K562 (cell line): ENCODE measurements around the gene THUMPD2. TPM values are rescaled to one million over a fixed set of nuclear protein-coding genes. Genes with fewer than 3 reads are reported as not detected.
A peak's percentile ranks its signal among the peaks of the same experiment; 100 is the strongest.

Experiments
- ARID1B ChIP-seq: fragments of 450-650 bp; IDR thresholded peaks from 2 replicates; pipeline ENCODE4 v1.6.1; 2016; ENCODE audit warnings: antibody characterized with exemption, mild to moderate bottlenecking, inconsistent platforms
- ATF1 ChIP-seq, 2 experiments: fragments of 450-650 bp in 1 of 2; IDR thresholded peaks; 2 replicates each; pipeline ENCODE4 v1.6.1; 2016; ENCODE audit warnings: missing compliant biosample characterization in 1 of 2, missing genetic modification characterization in 1 of 2
- CCNT2 ChIP-seq: IDR thresholded peaks from 2 replicates; pipeline ENCODE4 v1.6.1; 2011; ENCODE audit warnings: borderline replicate concordance, low read depth, mild to moderate bottlenecking, moderate library complexity, mixed read lengths, low read length; ENCODE audit not compliant: insufficient read length; ENCODE audit errors: extremely low read depth
- E2F8 ChIP-seq: fragments of 450-650 bp; IDR thresholded peaks from 2 replicates; pipeline ENCODE4 v1.7.1; 2018; ENCODE audit warnings: mild to moderate bottlenecking, low read depth; ENCODE audit not compliant: partially characterized antibody
- EP400 ChIP-seq: fragments of 450-650 bp; IDR thresholded peaks from 2 replicates; pipeline ENCODE4 v1.6.1; 2017; ENCODE audit warnings: antibody characterized with exemption, mild to moderate bottlenecking, moderate library complexity
- GABPB2 ChIP-seq: fragments of 250-450 bp; sonication (Bioruptor Pico); conservative IDR thresholded peaks from 2 replicates; pipeline ENCODE4 v1.5.1; 2021; ENCODE audit warnings: mild to moderate bottlenecking
- KDM2B ChIP-seq: fragments of 250-450 bp; sonication (Bioruptor Pico); IDR thresholded peaks from 2 replicates; pipeline ENCODE4 v1.8.0; 2021; ENCODE audit warnings: mild to moderate bottlenecking, moderate library complexity
- LCOR ChIP-seq: sonication (generic); formaldehyde crosslinking; IDR thresholded peaks from 2 replicates; pipeline ENCODE4 v1.8.0; 2022; ENCODE audit warnings: mild to moderate bottlenecking, missing genetic modification reagents
- MAFF ChIP-seq: IDR thresholded peaks from 2 replicates; pipeline ENCODE4 v1.6.1; 2012; ENCODE audit warnings: low read length, improper control_type of control experiment
- MLLT1 ChIP-seq, 2 experiments: fragments of 450-650 bp; IDR thresholded peaks; 2 replicates each; pipeline ENCODE4 v1.6.1; 2016
- NFATC3 ChIP-seq: fragments of 450-650 bp; IDR thresholded peaks from 2 replicates; pipeline ENCODE4 v1.6.1; 2017; ENCODE audit warnings: mild to moderate bottlenecking
- PYGO2 ChIP-seq: fragments of 450-650 bp; IDR thresholded peaks from 2 replicates; pipeline ENCODE4 v1.6.1; 2016; ENCODE audit warnings: mild to moderate bottlenecking, missing genetic modification characterization, moderate library complexity, missing compliant biosample characterization
- RNF2 ChIP-seq: sonication (generic); IDR thresholded peaks from 2 replicates; pipeline ENCODE4 v1.6.1; 2016
- SETDB1 ChIP-seq: IDR thresholded peaks from one replicate; pipeline ENCODE4 v1.6.1; 2012; ENCODE audit warnings: low read length, control low read depth, inconsistent platforms
- ZBTB49 ChIP-seq: sonication (generic); formaldehyde crosslinking; IDR thresholded peaks from 2 replicates; pipeline ENCODE4 v1.8.0; 2022; ENCODE audit warnings: missing genetic modification reagents, mild to moderate bottlenecking, borderline replicate concordance
- ZNF224 ChIP-seq: sonication (generic); formaldehyde crosslinking; IDR thresholded peaks from 2 replicates; pipeline ENCODE4 v1.8.0; 2022; ENCODE audit warnings: mild to moderate bottlenecking, missing genetic modification reagents
- ZNF324 ChIP-seq: fragments of 250-450 bp; sonication (Bioruptor Pico); IDR thresholded peaks from 2 replicates; pipeline ENCODE4 v1.4.0; 2020; ENCODE audit warnings: mild to moderate bottlenecking
- polyA plus RNA-seq, 8 experiments: library from polyadenylated mRNA; depleted of rRNA in 4 of 8; stranded (reverse) in 5 of 8; unstranded in 3 of 8; fragments of >200 nt; fragmentation: Nextera tagmentation in 2 of 8; fragmentation: Illumina TruSeq in 1 of 8; extraction: Ambion mirVana in 2 of 8; extraction: Trizol in 1 of 8; gene quantifications; 2 replicates each; pipeline versions ENCODE4 v1.2.1 to v1.2.3, GENCODE V29; 2011 to 2014; ENCODE audit warnings: inconsistent platforms in 1 of 8, missing spikeins in 1 of 8
- total RNA-seq, 7 experiments: library from RNA; depleted of rRNA in 6 of 7; stranded (reverse); fragments of >200 nt in 6 of 7; fragmentation: Illumina TruSeq in 2 of 7; extraction: Trizol in 2 of 7; gene quantifications; 2 replicates each; pipeline versions ENCODE4 v1.2.1 to v1.2.3, GENCODE V29; 2011 to 2021; ENCODE audit warnings: low replicate concordance in 1 of 7
- TF ChIP-seq, protein P1 (sequence below): IDR thresholded peaks from 3 replicates; pipeline ENCODE4 v1.6.1; 2011; ENCODE audit warnings: borderline replicate concordance, mild to moderate bottlenecking, moderate library complexity; ENCODE audit not compliant: insufficient read length; ENCODE audit errors: extremely low read depth

Gene THUMPD2
- total and polyA plus RNA-seq, 9 of the 15 experiments (the other 6 are each of a cell fraction or from before 2014, with no cell fraction given), result 9.6 to 40.4 (median 24.0) TPM

- TF ChIP-seq ZNF224 (CRISPR knock-in tag) (no peak), NFATC3 (no peak), MAFF (no peak; the same call in 1 of the 2 replicates), CCNT2 (no peak), ZNF324 (CRISPR knock-in tag) (no peak), KDM2B (CRISPR knock-in tag) (no peak), LCOR (CRISPR knock-in tag) (no peak), E2F8 (no peak), PYGO2 (tag) (no peak), SETDB1 (no peak), GABPB2 (CRISPR knock-in tag) (no peak), ARID1B (peak; percentile 44), MLLT1 (IDR thresholded peaks at IDR 0.05) (0 out of 4 replicates have a peak, but pooled peaks of 1 of the 2 experiments have one; percentile 40), ATF1 (CRISPR knock-in tag; IDR thresholded peaks at IDR 0.05) (no peak), ATF1 (tag; IDR thresholded peaks at IDR 0.05) (no peak), RNF2 (no peak), EP400 (peak; percentile 24; the same call in 1 of the 2 replicates), ZBTB49 (CRISPR knock-in tag) (no peak)
- TF ChIP-seq, protein P1, sequence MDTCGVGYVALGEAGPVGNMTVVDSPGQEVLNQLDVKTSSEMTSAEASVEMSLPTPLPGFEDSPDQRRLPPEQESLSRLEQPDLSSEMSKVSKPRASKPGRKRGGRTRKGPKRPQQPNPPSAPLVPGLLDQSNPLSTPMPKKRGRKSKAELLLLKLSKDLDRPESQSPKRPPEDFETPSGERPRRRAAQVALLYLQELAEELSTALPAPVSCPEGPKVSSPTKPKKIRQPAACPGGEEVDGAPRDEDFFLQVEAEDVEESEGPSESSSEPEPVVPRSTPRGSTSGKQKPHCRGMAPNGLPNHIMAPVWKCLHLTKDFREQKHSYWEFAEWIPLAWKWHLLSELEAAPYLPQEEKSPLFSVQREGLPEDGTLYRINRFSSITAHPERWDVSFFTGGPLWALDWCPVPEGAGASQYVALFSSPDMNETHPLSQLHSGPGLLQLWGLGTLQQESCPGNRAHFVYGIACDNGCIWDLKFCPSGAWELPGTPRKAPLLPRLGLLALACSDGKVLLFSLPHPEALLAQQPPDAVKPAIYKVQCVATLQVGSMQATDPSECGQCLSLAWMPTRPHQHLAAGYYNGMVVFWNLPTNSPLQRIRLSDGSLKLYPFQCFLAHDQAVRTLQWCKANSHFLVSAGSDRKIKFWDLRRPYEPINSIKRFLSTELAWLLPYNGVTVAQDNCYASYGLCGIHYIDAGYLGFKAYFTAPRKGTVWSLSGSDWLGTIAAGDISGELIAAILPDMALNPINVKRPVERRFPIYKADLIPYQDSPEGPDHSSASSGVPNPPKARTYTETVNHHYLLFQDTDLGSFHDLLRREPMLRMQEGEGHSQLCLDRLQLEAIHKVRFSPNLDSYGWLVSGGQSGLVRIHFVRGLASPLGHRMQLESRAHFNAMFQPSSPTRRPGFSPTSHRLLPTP, result no peak
Measured at GRCh38 chr2:39780825-39781600, 2.0 kb upstream of the THUMPD2 start (continued).
